Nucleus accumbens (tissue), 56 donors: ENCODE measurements around the gene ACYP2.
"Not testable (repeated sequence)": the region's sequence is repeated elsewhere in the genome, so short reads cannot be mapped to it uniquely, and the experiment has no call there.

Experiments
- DNase-seq, 56 donors: peaks; one replicate each; lab custom pipeline; 2025; lab: John Stamatoyannopoulos, UW

The ACYP2 gene

DNA sequence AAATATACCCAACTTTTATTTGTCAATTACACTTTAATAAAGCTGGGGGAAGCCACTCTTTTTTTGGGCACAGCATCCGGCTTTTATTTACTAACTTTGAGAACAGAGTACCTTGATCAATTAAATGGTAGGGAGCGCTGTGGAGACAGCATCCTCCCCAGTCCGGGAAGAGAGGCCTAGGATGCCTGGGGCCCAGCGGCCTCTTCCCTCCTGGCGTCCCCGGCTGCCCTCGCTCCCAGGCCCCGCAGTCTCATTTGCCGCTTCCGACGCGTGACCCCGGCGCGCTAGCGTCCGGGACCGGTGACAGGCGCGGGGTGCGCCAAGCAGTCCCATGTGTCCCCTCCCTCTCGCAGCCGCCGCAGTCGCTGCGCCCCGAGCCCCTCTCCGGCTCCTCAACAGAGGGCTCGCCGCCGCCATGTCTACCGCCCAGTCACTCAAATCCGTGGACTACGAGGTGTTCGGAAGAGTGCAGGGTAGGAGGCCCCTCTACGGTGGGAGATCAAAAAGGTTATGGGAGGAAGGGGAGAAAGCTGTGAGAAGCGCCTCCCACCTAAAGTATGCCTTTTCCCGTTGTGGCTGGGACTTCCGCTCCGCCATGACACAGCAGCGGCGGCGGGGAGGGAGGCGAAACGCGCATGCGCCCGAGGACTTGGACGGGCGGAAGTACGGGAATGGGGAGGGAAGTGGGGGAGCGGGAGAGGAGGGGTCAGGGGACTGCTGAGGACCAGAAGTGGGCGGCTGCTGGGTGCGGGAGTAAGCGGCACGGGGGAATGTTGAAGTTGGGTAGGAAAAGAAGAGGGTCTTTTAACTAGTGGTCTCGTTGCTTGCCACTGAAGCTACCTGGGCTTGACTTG is at the start of gene ACYP2:
Gene ACYP2, plus strand, starts transcription at position 332 of the 854 bp plus-strand sequence.
- peak; percentile 53 to 97 (median 93) for DNase-seq

DNA sequence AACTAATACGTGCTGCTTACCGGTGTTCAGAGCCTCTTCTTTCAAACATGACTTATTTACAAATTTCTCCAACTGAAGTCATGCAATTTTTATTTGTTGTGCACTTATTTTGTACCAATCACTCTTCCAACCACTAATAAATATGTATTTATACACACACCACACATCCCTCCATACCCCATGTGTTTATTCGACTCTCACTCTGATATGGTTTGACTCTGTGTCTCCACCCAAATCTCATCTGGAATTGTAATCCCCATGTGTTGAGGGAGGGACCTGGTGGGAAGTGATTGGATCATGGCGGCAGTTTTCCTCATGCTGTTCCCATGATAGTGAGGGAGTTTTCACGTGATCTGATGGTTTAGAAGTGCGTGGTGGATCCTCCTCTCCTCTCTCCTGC is 49.5 kb upstream of the ACYP2 start:
- DNase-seq: no peak

GRCh38 chr2:54067851-54068375 is 47.5 kb upstream of the ACYP2 start:
- DNase-seq: no peak

- not testable (repeated sequence) for DNase-seq
Observed at GRCh38 chr2:54072483-54072882, 42.9 kb upstream of the ACYP2 start.

GRCh38 chr2:54073796-54074195 is 41.6 kb upstream of the ACYP2 start:
- DNase-seq: no peak

GRCh38 chr2:54074606-54075341 is 40.6 kb upstream of the ACYP2 start:
- no peak for DNase-seq

GRCh38 chr2:54076586-54076985 is 38.8 kb upstream of the ACYP2 start:
- DNase-seq: no peak

DNA sequence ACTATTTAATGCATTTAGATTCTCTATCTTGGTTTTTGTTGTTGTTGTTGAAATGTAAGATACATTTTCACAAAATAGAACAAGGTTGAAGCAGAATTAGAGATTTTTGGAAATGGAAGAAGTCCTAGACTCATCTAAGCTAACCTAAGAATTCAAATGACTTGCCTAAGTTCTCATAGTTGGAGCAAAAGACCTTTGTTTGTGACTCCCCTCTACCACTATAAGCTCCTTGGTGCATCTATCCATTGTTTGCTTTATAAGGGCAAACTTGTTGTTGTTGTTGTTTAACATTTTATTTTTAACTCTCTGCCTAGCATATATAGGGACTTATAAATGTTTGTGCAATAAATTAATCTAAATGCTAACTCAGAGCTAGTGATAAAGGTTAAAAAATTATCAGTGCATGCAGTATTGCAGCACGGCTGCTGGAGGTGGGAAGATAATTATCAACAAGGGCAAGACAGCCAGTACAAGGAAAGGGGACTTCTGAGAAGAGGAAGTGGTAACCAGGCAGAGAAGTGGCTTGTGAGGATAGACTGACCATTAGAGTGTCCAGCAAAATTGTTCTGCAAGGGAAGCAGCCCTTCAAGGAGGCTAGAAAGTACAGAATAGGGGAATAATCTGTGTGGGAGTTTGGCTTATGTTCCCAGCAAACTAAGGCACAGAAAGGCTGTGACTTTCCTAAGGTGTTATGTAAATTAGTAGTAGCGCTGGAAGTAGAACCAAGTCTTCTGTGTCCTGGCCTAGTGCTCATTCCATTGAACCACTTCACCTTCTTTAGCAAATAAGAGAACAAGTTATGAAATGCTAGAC is 38.1 kb upstream of the ACYP2 start:
- DNase-seq: no peak

GRCh38 chr2:54079331-54079730 is 36.1 kb upstream of the ACYP2 start:
- peak in 18 of 56 donors; percentile 3 to 53 (median 24) for DNase-seq

DNA sequence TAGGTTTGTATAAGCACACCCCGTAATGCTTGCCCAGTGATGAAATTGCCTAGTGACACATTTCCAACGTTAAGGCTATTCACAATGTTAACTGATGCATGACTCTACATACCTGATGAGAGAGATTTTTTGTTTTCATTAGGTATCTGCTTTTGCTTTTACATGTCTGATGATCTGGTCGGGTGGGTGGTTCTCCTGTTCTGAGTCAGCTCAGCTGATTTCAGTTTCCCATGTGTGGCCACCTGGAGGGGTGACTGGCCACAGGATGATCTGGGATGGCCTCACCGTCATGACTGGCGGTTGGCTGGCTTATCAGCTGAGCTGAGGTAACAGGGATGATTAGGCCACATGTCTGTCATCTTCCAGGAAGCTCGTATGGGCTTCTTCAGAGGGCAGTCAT is 33.8 kb upstream of the ACYP2 start:
- DNase-seq: no peak

DNA sequence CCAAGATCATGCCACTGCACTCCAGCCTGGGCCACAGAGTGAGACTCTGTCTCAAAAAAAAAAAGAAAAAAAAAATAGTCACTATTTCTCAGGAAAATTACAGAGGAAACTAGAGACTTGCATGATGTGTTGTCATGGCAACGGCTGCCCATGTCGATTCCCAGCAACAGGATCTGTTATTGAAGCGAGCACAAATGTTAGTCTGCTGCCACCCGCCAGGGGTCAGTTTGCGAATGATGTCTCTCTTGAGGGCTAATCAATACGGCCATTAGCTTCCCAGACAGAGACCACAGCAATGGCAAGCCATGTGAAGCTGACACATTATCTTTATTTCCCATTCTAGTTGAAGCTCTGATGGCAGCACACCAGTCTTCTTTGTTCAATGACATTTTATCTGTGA is 32.4 kb upstream of the ACYP2 start:
- peak in 10 of 56 donors; percentile 11 to 44 (median 22) for DNase-seq

DNA sequence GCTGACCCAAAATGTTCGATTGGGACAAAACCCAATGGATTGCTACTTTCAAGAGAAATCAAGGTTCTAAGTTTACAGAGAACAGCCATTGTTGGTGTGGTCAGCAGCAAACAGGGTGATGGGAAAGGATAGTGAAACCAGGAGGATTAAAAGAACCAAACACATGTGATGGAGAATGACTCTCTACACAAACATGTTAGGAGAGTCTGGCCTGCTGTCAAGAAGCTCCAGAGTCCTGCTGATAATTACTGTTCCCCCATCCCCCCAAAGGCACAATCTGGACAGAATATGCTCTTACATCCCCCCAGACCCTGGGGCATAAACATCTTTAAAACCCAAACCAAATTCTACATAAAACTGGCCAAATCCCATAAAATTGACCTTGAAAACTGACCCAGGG is 32.0 kb upstream of the ACYP2 start:
- no peak for DNase-seq

DNA sequence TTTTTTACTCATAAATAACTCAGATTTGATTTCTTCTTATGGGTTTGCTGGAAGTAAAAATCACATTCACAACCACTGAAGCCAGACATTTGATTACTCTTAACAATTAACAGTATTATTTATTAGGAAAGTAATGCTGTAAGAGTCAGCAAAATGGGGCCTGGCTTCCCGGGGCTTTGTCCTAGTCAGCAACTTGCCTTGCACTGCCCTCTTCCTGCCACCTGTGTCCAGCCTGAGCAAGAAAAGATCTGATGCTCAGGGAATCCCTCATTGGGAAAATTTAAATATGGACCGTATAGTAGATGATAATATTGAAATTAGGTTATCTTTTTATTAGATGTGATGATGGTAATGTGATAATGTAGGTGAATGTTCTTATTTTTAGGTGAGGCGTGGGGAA is 30.8 kb upstream of the ACYP2 start:
- peak in 23 of 56 donors; percentile 12 to 62 (median 25) for DNase-seq

DNA sequence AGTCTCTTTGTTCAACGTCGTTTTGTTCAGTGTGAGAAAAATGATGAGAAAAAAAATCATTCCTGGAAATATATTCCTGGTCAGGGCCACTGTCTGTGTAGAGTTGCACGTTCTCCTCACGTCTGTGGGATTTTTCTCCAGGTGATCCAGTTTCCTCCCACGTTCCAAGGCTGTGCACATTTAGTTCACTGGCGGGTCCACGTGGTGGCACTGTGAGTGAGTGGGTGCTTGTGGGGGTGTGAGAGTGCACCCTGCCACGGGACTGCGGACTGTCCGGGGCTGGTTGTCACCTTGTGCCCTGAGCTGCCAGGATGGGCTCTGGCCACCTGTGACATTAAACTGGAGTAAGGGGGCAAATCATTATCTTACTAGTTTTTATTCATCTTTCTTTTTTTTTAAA is 30.3 kb upstream of the ACYP2 start:
- DNase-seq: peak in 8 of 56 donors; percentile 8 to 42 (median 14)

DNA sequence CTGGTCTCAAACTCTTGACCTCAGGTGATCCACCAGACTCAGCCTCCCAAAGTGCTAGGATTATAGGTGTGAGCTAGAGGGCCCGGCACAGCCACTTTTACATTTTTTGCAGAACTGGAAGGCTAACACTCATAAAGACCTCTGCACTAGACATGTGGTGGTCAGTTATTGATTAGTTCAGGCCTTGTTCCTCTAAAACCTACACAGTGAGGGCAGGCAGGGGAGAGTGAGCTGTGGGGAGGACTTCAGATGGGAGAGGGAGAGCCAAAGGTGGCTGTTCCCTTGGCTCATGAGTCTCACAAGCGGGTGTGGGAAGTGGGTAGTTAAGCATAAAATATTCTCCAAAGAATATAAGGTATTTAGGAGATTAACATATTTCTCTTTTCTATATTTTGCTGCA is 29.3 kb upstream of the ACYP2 start:
- DNase-seq: no peak

- no peak for DNase-seq
Observed at GRCh38 chr2:54088191-54088634, 27.2 kb upstream of the ACYP2 start.

DNA sequence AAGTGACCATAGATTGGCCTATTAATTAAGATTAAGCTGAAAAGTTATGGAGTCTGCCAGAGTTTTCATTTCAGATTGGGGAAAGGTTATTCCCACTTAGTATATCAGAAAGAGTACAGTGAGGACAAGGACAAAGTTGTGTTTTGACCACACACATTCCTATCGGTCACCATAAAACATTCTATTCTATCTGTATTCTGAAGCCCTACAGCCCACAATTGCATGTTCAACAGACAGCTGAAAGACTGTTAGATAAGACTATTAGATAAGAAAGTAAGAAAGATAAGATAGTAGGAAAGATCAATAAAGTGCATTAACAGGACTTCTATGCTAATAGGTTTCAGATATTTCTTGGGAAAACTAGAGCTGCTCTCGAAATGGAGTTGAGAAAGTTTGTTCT is 26.7 kb upstream of the ACYP2 start:
- no peak for DNase-seq

GRCh38 chr2:54090521-54091117 is 24.8 kb upstream of the ACYP2 start:
- DNase-seq: no peak

DNA sequence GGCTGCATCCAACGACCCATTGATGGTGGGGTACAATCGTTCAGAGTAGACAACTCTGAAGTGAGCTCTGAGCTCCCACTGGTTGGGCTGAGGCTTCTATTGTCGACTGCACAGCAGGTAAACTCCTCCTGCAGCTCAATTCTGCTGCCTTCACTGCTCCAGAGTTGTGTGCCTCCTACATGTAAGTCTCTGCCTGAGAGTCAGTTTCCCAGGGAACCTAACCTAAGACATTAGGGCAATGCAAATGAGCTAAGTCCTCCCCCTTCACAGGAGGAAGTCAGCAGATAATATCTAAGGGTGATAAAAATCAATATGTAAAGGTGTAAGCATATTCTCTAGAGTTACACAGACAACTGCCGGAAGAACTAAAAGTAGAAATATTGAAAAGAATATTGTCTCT is 22.5 kb upstream of the ACYP2 start:
- DNase-seq: peak in 15 of 56 donors; percentile 9 to 67 (median 33)

DNA sequence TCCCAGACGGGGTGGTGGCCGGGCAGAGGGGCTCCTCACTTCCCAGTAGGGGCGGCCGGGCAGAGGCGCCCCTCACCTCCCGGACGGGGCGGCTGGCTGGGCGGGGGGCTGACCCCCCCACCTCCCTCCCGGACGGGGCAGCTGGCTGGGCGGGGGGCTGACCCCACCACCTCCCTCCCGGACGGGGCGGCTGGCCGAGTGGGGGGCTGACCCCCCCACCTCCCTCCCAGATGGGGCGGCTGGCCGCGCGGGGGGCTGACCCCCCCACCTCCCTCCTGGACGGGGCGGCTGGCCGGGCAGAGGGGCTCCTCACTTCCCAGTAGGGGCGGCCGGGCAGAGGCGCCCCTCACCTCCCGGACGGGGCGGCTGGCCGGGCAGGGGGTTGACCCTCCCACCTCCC is 20.0 kb upstream of the ACYP2 start:
- not testable (repeated sequence) for DNase-seq
